IPS-18c (cell line): ENCODE data around the gene THAP8.
"Not testable (repeated sequence)": the region's sequence is repeated elsewhere in the genome, so short reads cannot be mapped to it uniquely, and the experiment has no call there.

Experiments used
- H3K4me3 ChIP-seq: 2 replicates; pipeline ENCODE4 v1.7.0; 2013; ENCODE audit warnings: low read depth, mild to moderate bottlenecking, low read length, moderate library complexity; ENCODE audit not compliant: insufficient read depth
- H3K9me3 ChIP-seq: one replicate; pipeline ENCODE4 v1.6.1; 2013; ENCODE audit warnings: mild to moderate bottlenecking, low read length, moderate library complexity; ENCODE audit not compliant: control insufficient read depth, insufficient read depth

Gene THAP8

GRCh38 chr19:36079389-36079945 is 25.4 kb upstream of the THAP8 start:
- Histone ChIP-seq H3K9me3 (no peaks in the 10 kb centered on the region), H3K4me3 (no peak overlapping the region)

- Histone ChIP-seq H3K9me3 (no peaks in the 10 kb centered on the region), H3K4me3 (no peak overlapping the region)
Measured at GRCh38 chr19:36073121-36073876, 19.2 kb upstream of the THAP8 start.

GRCh38 chr19:36072081-36072480 is 18.0 kb upstream of the THAP8 start:
- Histone ChIP-seq H3K9me3 (no peaks in the 10 kb centered on the region), H3K4me3 (no peak overlapping the region)

- not testable (repeated sequence) for H3K9me3 ChIP-seq, H3K4me3 ChIP-seq
Measured at GRCh38 chr19:36068810-36069499, 14.9 kb upstream of the THAP8 start.

- H3K4me3 ChIP-seq: no peak overlapping the region
- H3K9me3 ChIP-seq: no peaks in the 10 kb centered on the region
Measured at GRCh38 chr19:36067681-36068080, 13.6 kb upstream of the THAP8 start.

- Histone ChIP-seq H3K9me3 (no peaks in the 10 kb centered on the region), H3K4me3 (no peak overlapping the region)
Measured at GRCh38 chr19:36064826-36065225, 10.7 kb upstream of the THAP8 start.

GRCh38 chr19:36061367-36061766 is 7.3 kb upstream of the THAP8 start:
- H3K4me3 ChIP-seq: no peak overlapping the region
- H3K9me3 ChIP-seq: no peaks in the 10 kb centered on the region

- no peaks in the 10 kb centered on the region for H3K9me3 ChIP-seq
- no peak overlapping the region for H3K4me3 ChIP-seq
Measured at GRCh38 chr19:36060430-36060829, 6.3 kb upstream of the THAP8 start.

GRCh38 chr19:36059180-36059910 is 5.3 kb upstream of the THAP8 start:
- H3K9me3 ChIP-seq: no peaks in the 10 kb centered on the region
- H3K4me3 ChIP-seq: no peak overlapping the region

- H3K9me3 ChIP-seq: no peaks in the 10 kb centered on the region
- H3K4me3 ChIP-seq: no peak overlapping the region
Measured at GRCh38 chr19:36058481-36059179, 4.5 kb upstream of the THAP8 start.

GRCh38 chr19:36054733-36055686 is 925 bp upstream of the THAP8 start, which contains the start of gene WDR62:
Gene WDR62, plus strand, starts transcription at chr19:36054897. Its CDS starts 75 bp downstream, at chr19:36054972.
- Histone ChIP-seq H3K9me3 (no peaks in the 10 kb centered on the region), H3K4me3 (peak within 1 kb of the TSS; percentile 91)

- Histone ChIP-seq H3K9me3 (no peaks in the 10 kb centered on the region), H3K4me3 (no peak overlapping the region)
Measured at GRCh38 chr19:36051637-36052036, 2.4 kb downstream of the THAP8 start.

- Histone ChIP-seq H3K9me3 (no peaks in the 10 kb centered on the region), H3K4me3 (no peak overlapping the region)
Measured at GRCh38 chr19:36051236-36051635, 2.8 kb downstream of the THAP8 start.

GRCh38 chr19:36049080-36049698 is 4.9 kb downstream of the THAP8 start:
- H3K9me3 ChIP-seq: peaks cover 3% of the 10 kb centered on the region
- H3K4me3 ChIP-seq: no peak overlapping the region

- Histone ChIP-seq H3K9me3 (peaks cover 3% of the 10 kb centered on the region), H3K4me3 (no peak overlapping the region)
Measured at GRCh38 chr19:36047835-36048234, 6.2 kb downstream of the THAP8 start.
